ENCODE results near the gene MTRF1.
"Not testable (repeated sequence)": the region's sequence is repeated elsewhere in the genome, so short reads cannot be mapped to it uniquely, and the experiment has no call there.

GRCh38 chr13:41279156-41279555 is 15.8 kb upstream of the MTRF1 start:
- TF ChIP-seq NFE2L2 (conservative IDR thresholded peaks at IDR 0.05; ENCODE audit: low read length); JUNB (IDR thresholded peaks at IDR 0.05); CTCF (IDR thresholded peaks at IDR 0.05); E2F6 (IDR thresholded peaks at IDR 0.05; ENCODE audit: borderline replicate concordance, low read depth); CBX8 (IDR thresholded peaks at IDR 0.05); POLR2A (IDR thresholded peaks at IDR 0.05; ENCODE audit: low read length); POLR2AphosphoS2 (conservative IDR thresholded peaks at IDR 0.05; ENCODE audit: low read length); RCOR1 (IDR thresholded peaks at IDR 0.05; ENCODE audit: low read depth, low read length): not testable (repeated sequence)
